Measurements from ENCODE around the gene EXOC3L4. TPM values are rescaled to one million over a fixed set of nuclear protein-coding genes. Genes with fewer than 3 reads are reported as not detected.

The EXOC3L4 gene
- total and polyA plus RNA-seq, 2 donors (not counting 3 experiments of a cell fraction or from before 2014, with no cell fraction given), result not detected

DNA sequence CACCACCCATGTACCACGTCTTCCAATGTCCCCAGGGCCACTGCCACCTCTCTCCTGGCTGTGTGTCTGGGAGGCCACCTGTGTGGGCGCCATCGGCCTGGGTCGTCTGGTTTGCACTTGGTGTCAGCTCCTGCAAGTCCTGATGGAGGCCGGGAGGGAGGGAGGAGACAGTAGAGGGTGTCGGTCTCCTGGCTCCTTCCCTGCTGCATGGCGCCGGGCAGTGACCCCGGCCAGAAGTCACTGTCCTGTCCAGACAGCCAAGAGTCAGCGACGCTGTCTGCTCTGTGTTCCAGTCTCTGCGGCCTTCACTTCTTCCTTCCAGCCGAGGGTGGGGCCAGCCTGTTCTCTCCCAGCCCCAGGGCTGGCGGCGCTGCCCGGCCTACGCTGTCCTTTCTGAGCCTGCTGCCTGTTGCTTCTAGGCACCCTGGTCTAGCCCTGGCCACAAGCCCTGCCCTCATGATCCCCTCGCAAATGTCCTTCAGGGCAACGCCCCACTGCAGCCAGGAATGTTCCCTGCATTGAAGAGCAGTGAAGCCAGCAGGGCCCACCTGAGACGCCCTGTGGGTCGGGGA, 23.5 kb upstream of the EXOC3L4 start:
- TF ChIP-seq, protein P1, sequence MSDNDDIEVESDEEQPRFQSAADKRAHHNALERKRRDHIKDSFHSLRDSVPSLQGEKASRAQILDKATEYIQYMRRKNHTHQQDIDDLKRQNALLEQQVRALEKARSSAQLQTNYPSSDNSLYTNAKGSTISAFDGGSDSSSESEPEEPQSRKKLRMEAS (IDR thresholded peaks at IDR 0.05; ENCODE audit: insufficient read depth, insufficient read length), result no peak
- TF ChIP-seq FOS (IDR thresholded peaks at IDR 0.05; ENCODE audit: borderline replicate concordance, insufficient read depth, low read length) (no peak), POLR2AphosphoS5 (IDR thresholded peaks at IDR 0.05; ENCODE audit: insufficient read depth, low read depth, low read length) (no peak), POLR2A (IDR thresholded peaks at IDR 0.05; ENCODE audit: low read depth, low read length) (no peak)
- POLR2A ChIA-PET, result no interaction called here

DNA sequence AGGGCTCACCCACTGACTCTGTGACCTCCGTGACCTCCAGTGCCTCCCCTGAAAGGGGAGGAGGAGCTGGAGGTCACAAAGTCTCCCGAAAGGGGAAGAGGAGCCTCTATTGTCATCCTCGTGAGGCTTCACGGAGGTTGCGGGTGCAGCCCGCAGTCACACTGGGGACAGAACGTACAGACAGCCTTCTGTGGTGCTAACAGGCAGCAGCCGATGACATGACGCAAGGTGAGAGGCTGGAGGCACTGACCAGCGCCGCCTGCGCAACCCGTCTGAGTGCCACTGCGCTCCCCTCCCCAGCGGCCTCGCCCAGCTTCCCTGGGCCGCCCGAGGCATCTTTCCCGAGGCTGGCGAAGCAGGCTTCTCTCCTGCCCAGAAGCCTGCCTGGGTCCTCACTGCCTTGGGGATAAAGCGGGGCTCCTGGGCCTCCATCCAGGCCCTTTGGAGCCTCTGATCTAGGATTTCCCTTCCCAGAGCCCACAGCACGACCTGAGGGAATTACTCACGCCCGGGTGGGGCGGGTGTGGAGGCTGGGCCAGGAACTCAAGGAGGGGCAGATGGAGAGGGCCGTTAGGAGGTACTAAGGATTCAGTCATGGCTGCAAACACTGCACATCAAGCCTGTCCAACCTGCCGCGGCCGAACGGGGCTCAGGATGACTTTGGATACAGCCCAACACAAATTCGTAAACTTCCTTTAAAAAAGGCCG, 22.8 kb upstream of the EXOC3L4 start:
- Histone ChIP-seq H3K9me1 (replicated peaks; ENCODE audit: control insufficient read depth, extremely low read depth, insufficient read depth, low read length) (no peaks in the 10 kb centered on the region), H3K4me3 (replicated peaks in 1 of 3; ENCODE audit: insufficient read depth in 1 of 3, low read depth in 1 of 3, low read length in 3 of 3) (no peak overlapping the region), H3K4me2 (ENCODE audit: insufficient read depth, low read length) (no peak overlapping the region), H4K20me1 (replicated peaks; ENCODE audit: control insufficient read depth, extremely low read depth, insufficient read depth, low read length) (no peaks in the 10 kb centered on the region), H3K9me3 (replicated peaks; ENCODE audit: control insufficient read depth, insufficient read depth, low read length) (no peaks in the 10 kb centered on the region), H3K9ac (replicated peaks; ENCODE audit: extremely low read depth, insufficient read depth, low read length) (no peak overlapping the region), H3K27me3 (ENCODE audit: control insufficient read depth in 2 of 2, insufficient read depth in 2 of 2, low read length in 2 of 2) (no peaks in the 10 kb centered on the region), H3K27ac (ENCODE audit: insufficient read depth, low read depth, low read length) (no peak overlapping the region), H3K4me1 (ENCODE audit: control insufficient read depth, extremely low read depth, insufficient read depth, low read length) (peaks cover 19% of the 10 kb centered on the region), H3K36me3 (ENCODE audit: control insufficient read depth in 2 of 2, extremely low read depth in 1 of 2, insufficient read depth in 2 of 2, low read length in 2 of 2) (no peaks in the 10 kb centered on the region), H3K79me2 (ENCODE audit: control insufficient read depth, insufficient read depth, low read length) (no peaks in the 10 kb centered on the region), H2AFZ (ENCODE audit: low read depth, low read length) (no peak overlapping the region)
- peak; percentile 68 for FAIRE-seq
- no TSS peak for BruUV-seq (replicated peaks)
- intact Hi-C loops (cut with micrococcal nuclease) (no loop called here), dilution Hi-C loops (cut with MboI; ENCODE audit: extremely low pct_ligation_motif_present, low sequenced_read_pairs) (no loop called here)
- POLR2A ChIA-PET, result no interaction called here
- DNase-seq (ENCODE audit: low read depth, low spot score), result no peak
- CTCF ChIA-PET, result no interaction called here
- TF ChIP-seq, protein P2, sequence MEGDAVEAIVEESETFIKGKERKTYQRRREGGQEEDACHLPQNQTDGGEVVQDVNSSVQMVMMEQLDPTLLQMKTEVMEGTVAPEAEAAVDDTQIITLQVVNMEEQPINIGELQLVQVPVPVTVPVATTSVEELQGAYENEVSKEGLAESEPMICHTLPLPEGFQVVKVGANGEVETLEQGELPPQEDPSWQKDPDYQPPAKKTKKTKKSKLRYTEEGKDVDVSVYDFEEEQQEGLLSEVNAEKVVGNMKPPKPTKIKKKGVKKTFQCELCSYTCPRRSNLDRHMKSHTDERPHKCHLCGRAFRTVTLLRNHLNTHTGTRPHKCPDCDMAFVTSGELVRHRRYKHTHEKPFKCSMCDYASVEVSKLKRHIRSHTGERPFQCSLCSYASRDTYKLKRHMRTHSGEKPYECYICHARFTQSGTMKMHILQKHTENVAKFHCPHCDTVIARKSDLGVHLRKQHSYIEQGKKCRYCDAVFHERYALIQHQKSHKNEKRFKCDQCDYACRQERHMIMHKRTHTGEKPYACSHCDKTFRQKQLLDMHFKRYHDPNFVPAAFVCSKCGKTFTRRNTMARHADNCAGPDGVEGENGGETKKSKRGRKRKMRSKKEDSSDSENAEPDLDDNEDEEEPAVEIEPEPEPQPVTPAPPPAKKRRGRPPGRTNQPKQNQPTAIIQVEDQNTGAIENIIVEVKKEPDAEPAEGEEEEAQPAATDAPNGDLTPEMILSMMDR (IDR thresholded peaks at IDR 0.05; ENCODE audit: extremely low read depth in 1 of 2, insufficient read depth in 1 of 2, low read depth in 1 of 2, low read length in 2 of 2), result no peak

More for the DNA sequence above, 23.5 kb upstream of the EXOC3L4 start:
- dilution Hi-C loops (cut with MboI; ENCODE audit: extremely low pct_ligation_motif_present, low sequenced_read_pairs) (no loop called here), intact Hi-C loops (cut with micrococcal nuclease) (no loop called here)
- Histone ChIP-seq H3K27ac (ENCODE audit: insufficient read depth, low read depth, low read length) (no peak overlapping the region), H3K4me2 (ENCODE audit: insufficient read depth, low read length) (no peak overlapping the region), H3K9me1 (replicated peaks; ENCODE audit: control insufficient read depth, extremely low read depth, insufficient read depth, low read length) (no peaks in the 10 kb centered on the region), H3K4me1 (ENCODE audit: control insufficient read depth, extremely low read depth, insufficient read depth, low read length) (peaks cover 25% of the 10 kb centered on the region), H3K27me3 (ENCODE audit: control insufficient read depth in 2 of 2, insufficient read depth in 2 of 2, low read length in 2 of 2) (no peaks in the 10 kb centered on the region), H3K79me2 (ENCODE audit: control insufficient read depth, insufficient read depth, low read length) (no peaks in the 10 kb centered on the region), H3K36me3 (ENCODE audit: control insufficient read depth in 2 of 2, extremely low read depth in 1 of 2, insufficient read depth in 2 of 2, low read length in 2 of 2) (no peaks in the 10 kb centered on the region), H3K9ac (replicated peaks; ENCODE audit: extremely low read depth, insufficient read depth, low read length) (no peak overlapping the region), H2AFZ (ENCODE audit: low read depth, low read length) (peak overlapping the region; percentile 11), H3K4me3 (replicated peaks in 1 of 3; ENCODE audit: insufficient read depth in 1 of 3, low read depth in 1 of 3, low read length in 3 of 3) (no peak overlapping the region), H4K20me1 (replicated peaks; ENCODE audit: control insufficient read depth, extremely low read depth, insufficient read depth, low read length) (no peaks in the 10 kb centered on the region), H3K9me3 (replicated peaks; ENCODE audit: control insufficient read depth, insufficient read depth, low read length) (no peaks in the 10 kb centered on the region)
- no peak for FAIRE-seq
- BruUV-seq (replicated peaks), result no TSS peak
- CTCF ChIA-PET, result no interaction called here
- no peak for DNase-seq (ENCODE audit: low read depth, low spot score)
